ENCODE results near the gene ARHGAP9.
"Not testable (repeated sequence)": the region's sequence is repeated elsewhere in the genome, so short reads cannot be mapped to it uniquely, and the experiment has no call there.

Gene ARHGAP9

DNA sequence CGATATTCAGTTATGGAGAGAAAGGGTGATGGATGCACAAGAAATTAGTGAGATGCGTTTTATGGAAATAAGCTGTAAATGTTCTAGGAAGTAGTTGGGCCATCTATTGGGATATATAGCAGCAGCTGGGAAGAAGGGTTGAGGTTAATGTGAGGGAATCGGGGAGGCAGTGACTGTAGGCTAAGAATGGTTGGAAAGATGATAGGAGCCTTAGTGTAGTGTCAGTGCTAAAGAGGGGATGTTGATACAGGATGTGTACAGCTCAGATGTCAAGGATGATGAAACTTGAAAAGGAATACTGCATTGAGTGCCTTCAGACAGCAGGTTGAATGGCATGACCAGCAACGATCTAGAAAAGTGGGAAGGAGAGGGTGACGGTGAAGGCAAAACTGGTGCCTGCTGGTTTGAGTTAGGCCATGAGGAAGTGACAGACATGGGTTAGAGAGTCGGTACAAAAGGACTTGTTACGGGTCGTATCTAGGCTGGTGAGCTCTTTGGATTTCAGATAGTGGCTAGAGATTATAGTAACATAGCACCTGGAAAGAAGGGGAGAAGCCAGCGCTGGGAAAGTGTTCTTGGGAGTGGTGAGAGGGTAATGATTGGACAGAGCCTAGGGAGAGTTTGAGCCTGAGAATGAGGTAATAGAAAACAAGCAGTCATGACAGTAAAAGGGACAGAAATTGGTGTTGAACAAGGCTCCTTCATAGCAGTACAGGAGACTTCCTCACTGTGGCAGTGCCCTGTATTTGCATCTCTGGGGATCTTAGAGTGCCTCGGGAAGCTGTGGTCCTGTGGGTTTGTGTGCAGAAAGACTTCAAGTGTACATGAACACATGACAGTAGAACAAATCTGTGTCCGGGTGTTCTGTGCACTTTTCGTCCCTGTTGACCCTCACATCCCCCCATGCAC lies 17.8 kb upstream of the ARHGAP9 start:
- no peaks in the 10 kb centered on the region for H3K27me3 Mint-ChIP-seq
- H3K9me3 Mint-ChIP-seq, result no peaks in the 10 kb centered on the region
- ATAC-seq (replicated peaks; ENCODE audit: extremely low read depth, poor library complexity, severe bottlenecking) (no peak), DNase-seq (ENCODE audit: low spot score in 2 of 2) (no peak)
- H3K36me3 Mint-ChIP-seq (ENCODE audit: insufficient read depth), result peaks cover 62% of the 10 kb centered on the region
- H3K4me1 Mint-ChIP-seq, result peaks cover 10% of the 10 kb centered on the region
- H3K4me3 Mint-ChIP-seq, result no peak overlapping the region
- H3K27ac Mint-ChIP-seq (ENCODE audit: low read depth), result peak overlapping the region; percentile 2

DNA sequence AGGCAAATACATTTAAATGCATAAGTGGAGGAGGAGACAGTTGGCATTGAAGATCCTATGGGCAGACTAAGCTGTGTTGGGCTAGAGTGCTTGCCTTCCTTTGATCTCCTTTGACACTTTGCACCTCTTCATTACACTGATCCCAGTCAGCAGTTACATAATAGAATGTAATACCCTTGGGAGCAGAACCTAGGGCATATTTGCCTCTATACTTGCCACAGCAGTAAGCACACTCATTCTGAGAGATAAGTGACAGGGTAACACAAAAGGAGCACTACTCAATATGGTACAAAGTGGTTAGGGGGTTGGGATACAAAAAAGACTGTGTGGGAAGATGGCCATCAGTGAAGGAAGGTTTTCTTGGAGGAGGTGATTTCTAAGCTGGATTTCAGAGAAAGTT lies 17.2 kb upstream of the ARHGAP9 start:
- H3K27ac Mint-ChIP-seq (ENCODE audit: low read depth), result peak overlapping the region; percentile 2
- DNase-seq (ENCODE audit: low spot score in 2 of 2), result no peak
- H3K9me3 Mint-ChIP-seq, result no peaks in the 10 kb centered on the region
- H3K27me3 Mint-ChIP-seq, result no peaks in the 10 kb centered on the region
- peaks cover 65% of the 10 kb centered on the region for H3K36me3 Mint-ChIP-seq (ENCODE audit: insufficient read depth)
- peaks cover 10% of the 10 kb centered on the region for H3K4me1 Mint-ChIP-seq
- H3K4me3 Mint-ChIP-seq, result no peak overlapping the region
- no peak for ATAC-seq (replicated peaks; ENCODE audit: extremely low read depth, poor library complexity, severe bottlenecking)

DNA sequence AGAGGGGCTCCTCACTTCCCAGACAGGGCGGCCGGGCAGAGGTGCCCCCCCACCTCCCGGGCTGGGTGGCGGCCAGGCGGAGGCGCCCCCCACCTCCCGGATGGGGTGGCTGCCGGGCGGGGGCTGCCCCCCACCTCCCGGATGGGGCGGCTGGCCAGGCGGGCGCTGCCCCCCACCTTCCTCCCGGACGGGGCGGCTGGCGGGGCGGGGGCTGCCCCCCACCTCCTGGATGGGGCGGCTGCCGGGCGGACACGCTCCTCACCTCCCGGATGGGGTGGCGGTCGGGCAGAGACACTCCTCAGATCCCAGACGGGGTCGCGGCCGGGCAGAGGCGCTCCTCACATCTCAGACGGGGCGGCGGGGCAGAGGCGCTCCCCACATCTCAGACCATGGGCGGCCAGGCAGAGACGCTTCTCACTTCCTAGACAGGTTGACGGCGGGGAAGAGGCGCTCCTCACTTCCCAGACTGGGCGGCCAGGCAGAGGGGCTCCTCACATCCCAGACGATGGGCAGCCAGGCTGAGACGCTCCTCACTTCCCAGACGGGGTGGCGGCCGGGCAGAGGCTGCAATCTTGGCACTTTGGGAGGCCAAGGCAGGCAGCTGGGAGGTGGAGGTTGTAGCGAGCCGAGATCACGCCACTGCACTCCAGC lies 15.5 kb upstream of the ARHGAP9 start:
- not testable (repeated sequence) for H3K4me3 Mint-ChIP-seq; H3K27ac Mint-ChIP-seq (ENCODE audit: low read depth); H3K9me3 Mint-ChIP-seq; ATAC-seq (replicated peaks; ENCODE audit: extremely low read depth, poor library complexity, severe bottlenecking); DNase-seq (ENCODE audit: low spot score in 2 of 2); H3K27me3 Mint-ChIP-seq
- Mint-ChIP-seq H3K36me3 (ENCODE audit: insufficient read depth) (peaks cover 65% of the 10 kb centered on the region), H3K4me1 (peaks cover 16% of the 10 kb centered on the region)

DNA sequence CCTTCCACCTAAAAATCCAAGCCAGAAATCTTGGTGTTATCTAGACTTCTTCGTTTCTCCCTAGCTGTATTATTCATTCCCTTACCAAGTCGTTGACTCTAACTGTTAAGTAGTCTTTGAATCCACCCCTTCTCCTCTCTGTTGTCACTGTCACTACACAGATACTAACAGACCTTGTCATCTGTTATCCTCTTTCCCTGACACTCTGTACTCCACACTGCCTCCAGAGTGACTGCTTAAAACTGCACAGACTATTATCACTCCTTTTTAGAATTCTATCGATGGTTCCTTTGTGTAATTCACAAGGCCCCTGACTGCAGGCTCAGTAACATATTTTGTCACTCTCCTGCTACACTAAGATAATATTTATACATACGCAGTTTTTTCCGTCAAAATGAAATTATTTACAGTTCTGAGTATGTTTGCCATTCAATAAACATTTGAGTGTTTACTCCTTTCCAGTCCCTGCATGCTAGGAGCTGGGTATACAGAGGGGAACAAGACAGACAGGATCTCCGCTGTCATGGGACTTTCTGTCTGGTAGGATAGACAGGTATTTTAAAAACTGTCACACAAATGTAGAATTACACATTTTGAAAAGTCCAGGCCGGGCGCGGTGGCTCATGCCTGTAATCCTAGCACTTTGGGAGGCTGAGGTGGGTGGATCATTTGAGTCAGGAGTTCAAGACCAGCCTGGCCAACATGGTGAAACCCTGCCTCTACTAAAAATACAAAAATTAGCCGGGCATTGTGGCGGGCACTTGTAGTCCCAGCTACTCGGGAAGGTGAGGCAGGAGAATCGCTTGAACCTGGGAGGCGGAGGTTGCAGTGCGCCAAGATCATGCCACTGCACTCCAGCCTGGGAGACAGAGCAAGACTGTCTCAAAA lies 12.0 kb upstream of the ARHGAP9 start:
- Mint-ChIP-seq H3K27me3 (no peaks in the 10 kb centered on the region), H3K4me1 (peaks cover 27% of the 10 kb centered on the region), H3K36me3 (ENCODE audit: insufficient read depth) (peaks cover 54% of the 10 kb centered on the region), H3K4me3 (no peak overlapping the region), H3K27ac (ENCODE audit: low read depth) (peak overlapping the region; percentile 1), H3K9me3 (no peaks in the 10 kb centered on the region)
- no peak for DNase-seq (ENCODE audit: low spot score in 2 of 2)
- ATAC-seq (replicated peaks; ENCODE audit: extremely low read depth, poor library complexity, severe bottlenecking), result no peak

DNA sequence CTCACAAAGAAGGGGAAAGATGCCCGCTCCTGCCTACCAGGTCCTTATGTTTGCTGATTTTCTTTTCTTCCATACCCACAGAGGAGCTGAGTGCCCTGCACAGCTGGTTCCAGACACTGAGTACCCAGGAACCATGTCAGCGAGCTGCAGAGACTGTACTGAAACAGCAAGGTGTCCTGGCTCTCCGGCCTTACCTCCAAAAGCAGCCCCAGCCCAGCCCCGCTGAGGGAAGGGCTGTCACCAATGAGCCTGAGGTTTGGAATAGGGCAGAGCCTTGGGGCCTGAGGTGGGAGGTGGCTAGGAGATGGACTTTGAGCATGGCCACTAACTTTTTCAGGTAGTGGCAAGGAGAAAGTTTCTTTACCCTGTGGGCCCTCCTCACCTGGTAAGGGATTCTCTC lies 10.5 kb upstream of the ARHGAP9 start:
- Mint-ChIP-seq H3K36me3 (ENCODE audit: insufficient read depth) (peaks cover 53% of the 10 kb centered on the region), H3K9me3 (no peaks in the 10 kb centered on the region), H3K27me3 (no peaks in the 10 kb centered on the region), H3K4me3 (no peak overlapping the region), H3K27ac (ENCODE audit: low read depth) (no peak overlapping the region), H3K4me1 (peaks cover 27% of the 10 kb centered on the region)
- ATAC-seq (replicated peaks; ENCODE audit: extremely low read depth, poor library complexity, severe bottlenecking), result no peak
- no peak for DNase-seq (ENCODE audit: low spot score in 2 of 2)

DNA sequence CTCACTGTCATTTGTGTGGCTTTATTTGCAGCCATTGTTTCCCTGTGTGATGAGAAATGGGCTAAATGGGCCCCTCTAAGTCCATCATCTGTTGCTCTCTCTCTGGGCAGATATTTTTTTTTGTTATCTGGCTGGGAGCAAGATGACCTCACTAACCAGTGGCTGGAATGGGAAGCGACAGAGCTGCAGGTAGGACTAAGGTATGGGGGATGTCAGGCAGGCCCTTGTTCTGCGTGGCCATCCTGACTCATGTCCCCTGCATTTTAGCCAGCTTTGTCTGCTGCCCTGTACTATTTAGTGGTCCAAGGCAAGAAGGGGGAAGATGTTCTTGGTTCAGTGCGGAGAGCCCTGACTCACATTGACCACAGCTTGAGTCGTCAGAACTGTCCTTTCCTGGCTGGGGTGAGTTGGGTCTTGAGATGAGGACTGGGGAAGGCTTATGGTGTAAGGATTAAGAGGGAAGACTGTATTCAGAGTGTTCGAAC lies 9.5 kb upstream of the ARHGAP9 start:
- DNase-seq (ENCODE audit: low spot score in 2 of 2) (no peak), ATAC-seq (replicated peaks; ENCODE audit: extremely low read depth, poor library complexity, severe bottlenecking) (no peak)
- Mint-ChIP-seq H3K4me1 (peaks cover 27% of the 10 kb centered on the region), H3K4me3 (peak overlapping the region; percentile 94), H3K27ac (ENCODE audit: low read depth) (peak overlapping the region; percentile 90), H3K9me3 (no peaks in the 10 kb centered on the region), H3K27me3 (no peaks in the 10 kb centered on the region), H3K36me3 (ENCODE audit: insufficient read depth) (peaks cover 49% of the 10 kb centered on the region)

DNA sequence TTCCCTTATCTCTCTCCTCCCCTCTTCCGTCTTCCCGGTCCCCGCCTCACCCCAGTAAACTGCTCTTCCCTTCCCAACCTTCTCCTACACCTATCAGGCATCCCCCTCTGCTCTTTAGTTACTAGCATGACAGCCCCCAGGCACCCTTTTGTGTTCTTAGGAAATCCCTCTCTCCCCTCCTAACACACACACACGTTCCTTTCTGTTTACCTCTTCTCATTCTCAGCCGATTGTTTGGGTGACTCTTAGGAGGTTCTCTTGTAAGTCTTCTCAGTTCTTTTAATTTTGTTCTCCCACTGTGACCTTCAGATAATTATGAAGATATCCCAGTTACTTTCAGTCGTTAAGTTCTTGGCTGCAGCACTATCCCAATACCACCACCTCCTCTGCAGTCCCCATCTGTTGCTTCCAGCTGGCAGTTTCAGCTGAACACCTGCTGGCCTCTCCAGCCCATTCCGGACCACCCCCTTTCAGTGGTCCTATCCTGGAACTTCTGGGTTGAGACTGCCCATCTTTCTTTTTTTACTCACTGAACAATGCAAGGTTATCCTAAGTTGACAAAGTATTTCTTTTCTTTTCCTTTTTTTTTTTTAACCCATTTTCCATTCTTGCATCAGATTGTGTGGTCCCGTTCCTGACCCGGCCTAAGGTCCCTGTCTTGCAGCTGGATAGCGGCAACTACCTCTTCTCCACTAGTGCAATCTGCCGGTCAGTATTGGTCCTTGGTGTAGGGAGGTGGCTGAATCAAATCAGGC lies 8.9 kb upstream of the ARHGAP9 start:
- peaks cover 46% of the 10 kb centered on the region for H3K36me3 Mint-ChIP-seq (ENCODE audit: insufficient read depth)

DNA sequence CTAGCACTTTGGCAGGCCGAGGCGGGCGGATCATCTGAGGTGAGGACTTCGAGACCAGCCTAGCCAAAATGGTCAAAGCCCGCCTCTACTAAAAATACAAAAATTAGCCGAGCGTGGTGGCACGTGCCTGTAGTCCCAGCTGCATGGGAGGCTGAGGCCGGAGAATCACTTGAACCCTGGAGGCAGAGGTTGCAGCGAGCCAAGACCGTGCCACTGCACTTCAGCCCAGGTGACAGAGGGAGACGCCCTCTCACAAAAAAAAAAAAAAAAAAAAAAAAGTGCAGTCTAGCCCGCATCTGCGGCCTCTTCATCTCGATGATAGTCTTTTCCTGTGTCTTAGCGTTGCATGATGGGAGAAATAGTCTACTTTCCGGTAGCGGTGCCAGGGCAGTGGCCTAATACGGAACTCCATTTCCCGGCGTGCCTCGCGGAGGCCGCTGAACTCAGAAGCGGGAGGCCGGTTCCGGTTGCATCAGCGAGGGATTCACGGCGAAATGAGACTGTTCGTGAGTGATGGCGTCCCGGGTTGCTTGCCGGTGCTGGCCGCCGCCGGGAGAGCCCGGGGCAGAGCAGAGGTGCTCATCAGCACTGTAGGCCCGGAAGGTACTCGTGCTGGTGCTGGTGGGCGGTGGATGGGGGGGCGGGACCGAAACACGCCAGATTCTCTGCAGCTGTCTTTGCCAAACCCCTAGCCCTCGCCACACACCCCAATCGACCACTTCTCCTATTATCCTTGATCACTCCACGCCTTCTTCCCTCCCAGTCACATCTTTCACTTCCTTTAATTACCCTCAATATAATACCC lies 8.1 kb upstream of the ARHGAP9 start, which contains the start of gene MARS1:
Gene MARS1, plus strand, starts transcription at position 472 of the 805 bp plus-strand sequence. Its CDS starts 23 bp downstream, at position 495.
- Mint-ChIP-seq H3K4me3 (peak within 1 kb of the TSS; percentile 94), H3K27me3 (no peaks in the 10 kb centered on the region), H3K27ac (ENCODE audit: low read depth) (peak within 1 kb of the TSS; percentile 90), H3K36me3 (ENCODE audit: insufficient read depth) (peaks cover 43% of the 10 kb centered on the region), H3K9me3 (no peaks in the 10 kb centered on the region), H3K4me1 (peaks cover 27% of the 10 kb centered on the region)
- ATAC-seq (replicated peaks; ENCODE audit: extremely low read depth, poor library complexity, severe bottlenecking) (peak; percentile 97), DNase-seq (ENCODE audit: low spot score in 2 of 2) (peak; percentile 72 to 86)

More for the DNA sequence above, 8.9 kb upstream of the ARHGAP9 start:
- Mint-ChIP-seq H3K4me3 (peak overlapping the region; percentile 94), H3K27ac (ENCODE audit: low read depth) (peak overlapping the region; percentile 90), H3K27me3 (no peaks in the 10 kb centered on the region), H3K9me3 (no peaks in the 10 kb centered on the region), H3K4me1 (peaks cover 27% of the 10 kb centered on the region)
- no peak for DNase-seq (ENCODE audit: low spot score in 2 of 2)
- ATAC-seq (replicated peaks; ENCODE audit: extremely low read depth, poor library complexity, severe bottlenecking), result no peak

DNA sequence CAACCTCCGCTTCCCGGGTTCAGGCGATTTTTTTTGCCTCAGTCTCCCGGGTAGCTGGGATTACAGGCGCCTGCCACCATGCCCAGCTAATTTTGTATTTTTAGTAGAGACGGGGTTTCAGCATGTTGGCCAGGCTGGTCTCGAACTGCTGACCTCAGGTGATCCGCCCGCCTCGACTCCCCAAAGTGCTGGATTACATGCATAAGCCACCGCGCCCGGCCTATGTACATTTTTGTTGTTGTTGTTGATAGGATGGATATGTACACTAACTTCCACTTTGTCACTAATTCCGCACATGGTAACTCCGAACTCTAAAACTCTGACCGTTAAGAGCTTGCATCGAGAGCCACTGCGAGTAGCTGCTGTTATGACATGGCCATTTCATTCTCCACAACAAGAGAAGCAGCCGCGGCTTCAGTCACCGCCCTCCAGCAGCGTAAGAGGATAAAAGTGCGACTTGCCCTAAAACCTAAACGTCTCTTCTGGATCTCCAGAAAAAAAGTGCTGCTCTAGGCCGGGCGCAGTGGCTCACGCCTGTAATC lies 7.5 kb upstream of the ARHGAP9 start:
- Mint-ChIP-seq H3K9me3 (no peaks in the 10 kb centered on the region), H3K27ac (ENCODE audit: low read depth) (peak overlapping the region; percentile 90), H3K4me1 (peaks cover 27% of the 10 kb centered on the region), H3K4me3 (no peak overlapping the region), H3K27me3 (no peaks in the 10 kb centered on the region), H3K36me3 (ENCODE audit: insufficient read depth) (peaks cover 38% of the 10 kb centered on the region)
- no peak for DNase-seq (ENCODE audit: low spot score in 2 of 2)
- no peak for ATAC-seq (replicated peaks; ENCODE audit: extremely low read depth, poor library complexity, severe bottlenecking)

DNA sequence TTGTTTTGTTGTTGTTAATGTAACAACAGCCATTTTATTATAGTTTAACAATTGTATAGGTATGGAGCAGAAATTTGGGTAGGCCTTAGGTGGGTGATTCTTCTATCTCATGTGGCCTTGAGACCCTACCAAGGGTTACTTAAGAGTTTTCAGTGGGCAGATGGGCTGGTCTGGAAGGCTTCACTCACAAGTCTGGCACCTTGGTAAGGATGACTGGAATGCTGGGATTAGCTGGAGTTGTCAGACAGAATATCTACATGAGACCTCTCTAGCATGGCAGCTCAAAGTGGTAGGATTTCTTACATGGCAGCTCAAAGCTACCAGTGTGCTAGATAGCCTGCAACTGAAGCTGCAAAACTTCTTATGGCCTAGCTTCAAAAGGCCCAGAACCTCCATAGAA lies 6.0 kb upstream of the ARHGAP9 start:
- H3K36me3 Mint-ChIP-seq (ENCODE audit: insufficient read depth), result peaks cover 26% of the 10 kb centered on the region
- no peaks in the 10 kb centered on the region for H3K9me3 Mint-ChIP-seq
- no peak for DNase-seq (ENCODE audit: low spot score in 2 of 2)
- no peak overlapping the region for H3K27ac Mint-ChIP-seq (ENCODE audit: low read depth)
- peaks cover 34% of the 10 kb centered on the region for H3K4me1 Mint-ChIP-seq
- no peak overlapping the region for H3K4me3 Mint-ChIP-seq
- ATAC-seq (replicated peaks; ENCODE audit: extremely low read depth, poor library complexity, severe bottlenecking), result no peak
- H3K27me3 Mint-ChIP-seq, result no peaks in the 10 kb centered on the region

DNA sequence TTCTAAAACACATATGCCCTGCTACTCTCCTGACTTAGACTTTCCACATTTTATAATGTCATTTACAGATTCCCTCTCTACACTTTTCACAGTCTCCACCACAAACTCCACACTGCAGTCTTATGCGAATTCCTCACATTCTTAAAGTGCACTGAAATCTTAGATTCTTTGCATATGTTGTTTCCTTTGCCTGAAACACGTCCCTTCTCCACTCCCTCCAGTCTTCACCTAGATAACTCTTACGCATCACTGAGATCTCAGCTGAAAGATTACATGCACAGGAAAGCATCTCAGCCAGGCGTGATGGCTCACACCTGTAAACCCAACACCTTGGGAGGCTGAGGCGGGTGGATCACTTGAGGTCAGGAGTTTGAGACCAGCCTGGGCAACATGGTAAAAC lies 3.8 kb upstream of the ARHGAP9 start:
- H3K4me3 Mint-ChIP-seq, result no peak overlapping the region
- H3K27me3 Mint-ChIP-seq, result no peaks in the 10 kb centered on the region
- ATAC-seq (replicated peaks; ENCODE audit: extremely low read depth, poor library complexity, severe bottlenecking) (no peak), DNase-seq (ENCODE audit: low spot score in 2 of 2) (no peak)
- H3K4me1 Mint-ChIP-seq, result peaks cover 45% of the 10 kb centered on the region
- peak overlapping the region; percentile 8 for H3K27ac Mint-ChIP-seq (ENCODE audit: low read depth)
- H3K9me3 Mint-ChIP-seq, result no peaks in the 10 kb centered on the region
- H3K36me3 Mint-ChIP-seq (ENCODE audit: insufficient read depth), result peaks cover 23% of the 10 kb centered on the region

Data from central memory CD8-positive, alpha-beta T cell (primary cell).